GM19328 (cell line): Measurements from ENCODE around the gene BTBD2.

Experiments used
- ATAC-seq: cut with Tn5 transposase; IDR thresholded peaks from one replicate; pipeline ENCODE4 v1.9.1; 2021; ENCODE audit warnings: mild to moderate bottlenecking, moderate library complexity; ENCODE audit not compliant: unreplicated experiment

BTBD2 gene

GRCh38 chr19:1987197-1988187 lies 28.0 kb downstream of the BTBD2 start:
- ATAC-seq: no peak

DNA sequence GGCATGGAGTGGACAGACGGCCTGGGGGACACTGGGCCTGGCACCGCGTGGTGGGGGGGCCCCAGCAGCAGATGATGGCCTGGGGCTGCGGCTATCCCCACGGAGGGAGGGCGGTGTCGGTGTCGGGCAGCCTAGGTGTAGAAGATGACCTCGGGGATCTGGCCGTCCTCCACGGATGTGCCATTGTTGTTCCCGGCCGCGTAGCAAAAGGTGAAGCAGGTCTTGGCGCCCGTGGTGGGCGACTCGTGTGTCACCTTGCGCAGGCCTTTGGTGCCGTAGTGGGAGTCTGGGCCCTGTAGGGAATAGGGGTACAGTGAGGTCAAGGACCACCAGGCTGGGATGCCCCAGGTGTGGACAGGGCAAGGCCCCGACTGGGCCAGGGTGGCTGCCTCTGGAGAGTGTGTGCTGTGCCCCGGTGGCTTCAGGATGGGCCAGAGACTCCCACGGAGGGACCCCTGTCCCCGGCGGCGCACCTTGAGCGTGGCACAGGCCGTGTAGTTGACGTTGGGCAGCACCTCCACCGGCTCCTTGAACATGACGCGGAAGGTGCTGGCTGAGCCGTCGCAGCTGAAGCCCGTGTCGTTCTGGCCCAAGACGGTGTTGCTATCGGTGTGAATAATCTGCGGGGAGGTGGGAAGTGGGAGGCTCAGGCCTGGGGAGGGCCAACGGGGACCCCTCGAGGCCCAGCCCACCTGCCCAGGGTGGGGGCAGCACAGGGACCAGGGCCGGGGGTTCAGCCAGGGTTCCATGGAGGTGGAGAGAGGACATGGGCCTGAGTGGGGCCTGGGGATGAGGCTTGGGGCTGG lies 29.0 kb downstream of the BTBD2 start:
- ATAC-seq: no peak

DNA sequence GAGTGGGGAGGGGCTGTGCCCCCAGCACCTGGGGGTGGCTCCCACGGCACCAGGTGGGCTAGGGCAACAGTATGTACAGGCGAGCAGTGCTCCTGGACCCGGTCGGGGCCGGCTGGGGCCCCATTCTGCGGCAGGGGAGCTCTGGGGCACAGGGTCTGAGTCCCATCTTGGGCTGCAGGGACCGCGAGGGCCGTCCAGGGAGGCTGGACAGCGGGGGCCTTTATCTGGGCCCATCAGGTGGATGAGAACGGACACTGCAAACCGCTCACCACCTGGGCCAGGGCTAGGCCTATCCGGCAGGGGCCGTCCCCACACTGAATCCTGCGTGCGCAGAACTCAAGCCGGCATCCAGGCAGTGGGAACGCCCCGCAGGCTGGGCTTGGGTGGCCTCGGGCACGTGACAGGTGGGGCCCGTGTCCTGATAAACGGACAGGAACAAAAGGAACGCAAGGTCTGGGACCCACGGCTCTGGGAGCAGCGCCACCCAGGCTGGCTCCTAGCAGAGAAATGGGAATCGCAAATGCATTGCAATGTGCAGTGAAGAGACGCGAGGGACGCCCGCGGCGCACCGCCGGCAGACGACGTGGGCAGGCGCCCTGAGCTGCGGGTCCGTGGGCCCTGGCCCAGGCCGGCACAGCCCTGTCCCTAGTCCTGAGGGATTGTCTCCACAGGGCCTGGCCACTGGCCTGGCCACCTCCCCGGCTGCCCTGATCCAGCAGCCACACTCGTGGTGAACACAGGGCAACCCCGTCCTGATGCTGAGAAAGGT lies 29.7 kb downstream of the BTBD2 start:
- no peak for ATAC-seq

DNA sequence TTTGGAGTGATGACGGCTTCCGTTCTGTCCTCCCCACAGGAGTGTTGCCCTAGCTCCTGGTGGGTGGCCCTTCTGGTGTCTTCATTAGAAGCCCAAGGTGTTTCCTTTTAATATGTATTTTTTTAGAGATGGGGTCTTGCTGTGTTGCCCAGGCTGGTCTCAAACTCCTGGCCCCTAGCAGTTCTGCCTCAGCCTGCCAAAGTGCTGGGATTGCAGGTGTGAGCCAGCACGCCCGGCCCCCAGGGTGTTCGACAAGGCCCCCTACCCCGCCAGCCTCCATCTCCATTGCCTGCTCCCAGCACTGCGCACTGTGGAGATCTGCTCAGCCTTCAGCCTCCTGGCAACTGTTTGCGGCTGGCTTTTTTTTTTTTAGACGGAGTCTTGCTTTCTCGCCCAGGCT lies 31.2 kb downstream of the BTBD2 start:
- no peak for ATAC-seq

- no peak for ATAC-seq
Observed at GRCh38 chr19:1981253-1981652, 34.3 kb downstream of the BTBD2 start.

GRCh38 chr19:1980809-1981181 lies 34.7 kb downstream of the BTBD2 start:
- no peak for ATAC-seq

DNA sequence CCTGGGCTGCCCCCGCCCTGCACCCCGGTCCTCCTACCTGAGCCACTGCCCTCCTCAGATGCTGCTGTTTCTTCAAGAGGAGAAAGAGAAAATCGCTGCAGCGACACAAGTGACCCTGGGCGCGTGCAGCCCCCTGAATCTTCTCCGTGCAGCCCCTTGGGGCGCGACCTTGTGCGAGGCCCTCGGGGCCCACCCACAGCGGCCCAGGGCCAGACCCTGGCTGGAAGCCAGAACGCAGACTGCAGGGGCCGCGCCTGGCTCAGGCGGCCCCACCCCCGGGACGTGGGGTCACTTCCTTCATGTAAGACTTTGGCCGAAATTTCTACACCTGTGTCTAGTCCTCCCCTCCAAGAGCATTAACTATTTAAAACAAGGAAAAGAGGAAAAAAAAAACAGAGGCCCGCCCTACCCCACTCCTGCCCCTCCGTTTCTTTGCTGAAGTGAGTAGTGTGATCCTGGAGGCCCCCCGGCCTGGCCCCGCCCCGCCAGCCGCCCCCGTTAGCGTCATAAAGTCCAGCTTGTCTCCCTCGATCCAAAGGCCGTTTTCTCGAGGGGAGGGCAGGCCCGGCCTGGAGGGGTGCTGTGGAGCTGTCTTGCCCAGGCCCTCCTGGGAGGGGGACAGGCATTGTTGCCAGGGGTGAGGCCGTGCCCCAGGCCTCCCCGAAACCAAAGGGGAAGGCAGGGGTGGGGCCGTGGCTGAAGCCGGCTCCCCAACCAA lies 35.3 kb downstream of the BTBD2 start:
- no peak for ATAC-seq

GRCh38 chr19:1979642-1980041 lies 35.9 kb downstream of the BTBD2 start:
- ATAC-seq: no peak

GRCh38 chr19:1979017-1979416 lies 36.5 kb downstream of the BTBD2 start:
- no peak for ATAC-seq

- ATAC-seq: no peak
Observed at GRCh38 chr19:1978346-1978894, 37.1 kb downstream of the BTBD2 start.

DNA sequence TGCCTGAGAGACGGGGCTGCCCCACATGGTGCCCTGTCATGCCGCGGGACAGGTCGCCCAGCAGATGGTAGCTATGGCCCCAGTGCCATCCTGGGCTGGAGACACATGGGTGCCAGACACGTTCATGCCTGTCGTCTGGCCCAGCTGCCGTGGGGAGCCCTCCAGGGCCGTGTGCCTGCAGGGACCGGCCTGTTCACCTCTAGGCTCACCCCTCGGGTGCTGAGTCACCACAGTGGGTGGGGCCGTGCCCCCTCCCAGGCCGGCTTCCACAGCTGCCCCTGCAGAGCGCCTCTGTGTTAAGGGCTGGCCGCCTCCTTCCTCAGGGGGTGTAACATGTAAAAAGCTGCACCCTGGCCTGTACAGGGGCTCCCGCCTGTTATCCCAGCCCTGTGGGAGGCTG lies 38.4 kb downstream of the BTBD2 start:
- ATAC-seq: no peak

- no peak for ATAC-seq
Observed at GRCh38 chr19:1975162-1975480, 40.4 kb downstream of the BTBD2 start.

DNA sequence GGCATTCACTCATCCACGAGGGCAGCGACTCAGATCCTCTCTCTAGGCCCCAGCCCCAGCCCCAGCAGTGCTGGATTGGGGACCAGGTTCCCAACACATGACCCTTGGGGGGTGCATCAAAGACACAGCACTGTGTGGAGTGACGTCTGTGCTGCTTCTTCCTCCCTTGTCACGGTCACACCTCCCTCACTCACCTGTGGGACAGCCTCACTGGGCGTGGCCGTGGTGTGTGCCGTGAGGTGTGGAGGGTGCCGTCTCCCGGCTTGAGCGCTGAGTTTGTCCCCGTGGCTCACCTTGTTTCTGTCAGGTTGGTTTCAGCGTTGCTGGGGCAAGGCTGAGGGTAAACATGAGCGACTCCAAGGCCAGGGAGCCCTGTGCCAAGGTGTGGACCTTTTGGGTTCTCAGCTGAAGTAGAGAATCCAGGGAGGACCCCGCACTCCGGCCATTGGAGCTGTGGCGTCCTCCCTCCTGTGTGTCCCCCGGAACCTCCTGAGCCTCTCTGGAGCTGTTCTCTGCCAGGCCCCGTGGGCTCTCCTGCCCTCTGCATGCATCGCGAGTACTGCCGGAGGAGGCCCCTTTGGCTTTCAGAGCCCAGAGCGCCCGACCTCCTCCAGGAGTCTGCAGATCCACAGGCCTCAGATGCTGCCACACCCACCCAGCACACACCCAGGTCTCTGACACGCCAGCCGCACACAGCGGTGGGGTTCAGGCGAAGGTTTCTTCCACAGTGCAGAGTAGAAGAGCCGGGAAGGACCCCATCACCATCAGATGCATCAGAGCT lies 40.9 kb downstream of the BTBD2 start:
- ATAC-seq: no peak

DNA sequence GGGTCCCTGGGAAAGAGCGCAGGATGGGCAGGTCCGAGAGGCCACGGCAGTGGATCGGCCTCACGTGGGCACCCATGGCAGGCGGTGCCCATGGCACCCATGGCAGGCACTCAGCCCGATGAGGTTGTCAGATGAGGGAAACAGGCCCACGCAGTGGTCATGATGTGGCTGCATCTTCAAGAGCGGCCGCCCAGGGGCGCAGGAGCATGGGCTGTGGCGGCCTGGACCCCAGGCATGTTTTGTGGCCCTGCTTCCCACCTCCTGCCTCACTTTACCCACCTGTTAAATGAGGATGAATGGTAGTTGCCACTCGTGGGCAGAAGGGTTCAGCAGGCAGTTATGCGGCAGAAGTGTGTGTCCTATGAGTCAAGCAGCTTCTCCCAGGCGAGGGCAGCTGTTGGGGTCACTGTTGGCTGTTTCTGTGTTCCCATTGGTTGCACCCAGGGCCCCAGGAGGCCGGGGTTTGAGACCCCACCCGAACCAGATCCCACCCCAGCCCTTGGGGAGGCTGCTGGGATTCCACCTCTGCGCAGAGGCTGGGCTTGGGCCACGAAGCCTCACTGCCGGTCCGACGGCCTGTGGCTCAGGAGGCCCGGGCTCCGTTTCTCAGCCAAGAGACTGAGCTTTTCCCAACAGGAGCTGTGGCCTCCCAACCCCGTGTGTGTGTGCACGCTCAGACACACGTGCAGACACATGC lies 44.6 kb downstream of the BTBD2 start:
- ATAC-seq: no peak

DNA sequence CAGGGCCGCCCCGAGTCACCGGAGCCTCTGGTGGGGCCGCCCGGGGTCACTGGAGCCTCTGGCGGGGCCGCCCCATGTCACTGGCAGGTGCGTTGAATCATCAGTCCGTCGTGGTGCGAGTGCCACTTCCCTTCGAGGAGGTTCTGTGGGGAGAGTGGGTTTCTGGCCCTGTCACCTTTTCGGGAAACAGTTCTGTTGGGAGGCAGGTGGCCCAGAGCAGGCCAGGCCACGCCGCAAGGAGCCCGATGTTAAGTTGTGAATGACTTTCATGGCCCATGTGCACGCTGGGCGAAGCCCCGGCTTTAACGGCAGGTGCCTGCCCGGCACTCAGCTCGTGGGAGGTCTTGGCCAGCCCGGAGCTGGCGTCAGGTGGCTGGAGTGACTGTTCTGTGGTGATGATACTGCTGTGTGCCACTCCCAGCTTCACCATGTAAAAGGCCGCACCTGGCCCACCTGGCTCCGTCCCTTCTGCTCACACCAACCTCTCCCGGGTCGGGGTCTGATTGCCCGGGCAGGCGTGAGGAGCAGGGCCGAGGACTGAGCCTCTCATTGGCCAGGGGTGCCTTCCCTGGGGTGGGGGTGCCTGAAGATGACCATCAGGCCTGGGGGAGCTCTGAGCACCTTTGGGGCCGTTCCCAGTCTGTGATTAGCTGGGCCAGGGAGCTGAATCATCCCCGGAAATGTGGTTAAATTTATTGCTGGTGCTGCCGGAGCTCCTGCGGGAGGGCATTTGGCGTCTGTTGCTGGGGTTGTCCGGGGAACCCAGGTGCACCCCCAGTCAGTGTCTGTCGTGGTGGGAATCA lies 45.3 kb downstream of the BTBD2 start:
- no peak for ATAC-seq

GRCh38 chr19:1969176-1970002 lies 46.1 kb downstream of the BTBD2 start:
- ATAC-seq: no peak
